Neutrophil (primary cell): ENCODE results near the gene EXOC6.

Source experiments
- H3K27ac ChIP-seq: fragments of 200-600 bp; sonication (generic); 2 replicates; pipeline ENCODE4 v1.5.1; 2016; ENCODE audit warnings: mild to moderate bottlenecking, moderate library complexity
- H3K27me3 ChIP-seq: fragments of 200-600 bp; sonication (generic); 2 replicates; pipeline ENCODE4 v1.6.0; 2016; ENCODE audit warnings: mild to moderate bottlenecking
- H3K36me3 ChIP-seq: fragments of 200-600 bp; sonication (generic); 2 replicates; pipeline ENCODE4 v1.5.1; 2017
- H3K4me1 ChIP-seq, 2 experiments: fragments of 200-600 bp in 1 of 2; sonication (generic) in 1 of 2; 1 replicate in 1 of 2; 2 replicates in 1 of 2; pipeline versions ENCODE4 v1.5.1 to v1.6.1; 2013 to 2016; ENCODE audit warnings: low read depth in 1 of 2, low read length in 1 of 2, mild to moderate bottlenecking in 1 of 2, moderate library complexity in 1 of 2; ENCODE audit not compliant: control insufficient read depth in 1 of 2, insufficient read depth in 1 of 2
- H3K4me3 ChIP-seq, 2 experiments: fragments of 200-600 bp in 1 of 2; sonication (generic) in 1 of 2; 1 replicate in 1 of 2; 2 replicates in 1 of 2; pipeline ENCODE4 v1.5.1; 2013 to 2016; ENCODE audit warnings: low read depth in 1 of 2, low read length in 1 of 2, mild to moderate bottlenecking in 1 of 2, moderate library complexity in 1 of 2
- H3K9me3 ChIP-seq: fragments of 200-600 bp; sonication (generic); 2 replicates; pipeline ENCODE4 v1.5.1; 2016
- CTCF ChIP-seq: fragments of 200-600 bp; sonication (generic); IDR thresholded peaks from 2 replicates; pipeline ENCODE4 v1.5.1; 2016; ENCODE audit warnings: antibody characterized with exemption

The EXOC6 gene

DNA sequence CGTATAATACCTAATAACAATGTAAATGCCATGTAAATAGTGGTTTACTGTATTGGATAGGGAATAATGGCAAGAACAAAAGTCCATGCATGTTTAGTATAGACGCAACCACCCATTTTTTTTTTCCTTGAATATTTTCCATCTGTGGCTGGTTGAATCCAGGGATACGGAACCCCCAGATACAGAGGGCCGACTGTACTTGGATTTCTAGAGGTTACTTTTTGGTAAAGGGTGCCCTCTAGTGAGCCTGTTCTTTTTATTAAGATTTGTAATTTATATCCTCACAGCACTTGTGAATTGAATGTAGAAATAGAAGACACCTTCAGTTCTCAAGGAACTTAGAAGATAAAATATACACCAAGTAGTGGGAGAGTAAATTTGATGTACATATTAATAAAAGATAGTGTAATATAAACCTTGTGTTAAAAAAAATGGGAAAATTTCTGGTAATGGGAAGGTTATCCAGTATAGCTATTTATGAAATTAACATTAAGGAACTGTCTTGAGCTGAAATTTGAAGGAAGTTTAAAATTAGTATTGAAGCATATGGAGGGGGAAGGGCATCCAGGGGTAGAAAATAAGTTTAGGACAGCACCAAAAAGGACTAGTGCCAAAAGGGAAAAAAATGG is 32.0 kb downstream of the EXOC6 start:
- Histone ChIP-seq H3K4me1 (peaks cover 22 to 25% of the 10 kb centered on the region in 2 experiments), H3K9me3 (no peaks in the 10 kb centered on the region), H3K27me3 (no peaks in the 10 kb centered on the region), H3K36me3 (no peaks in the 10 kb centered on the region), H3K4me3 (no peak overlapping the region), H3K27ac (no peak overlapping the region)
- TF ChIP-seq CTCF = no peak

DNA sequence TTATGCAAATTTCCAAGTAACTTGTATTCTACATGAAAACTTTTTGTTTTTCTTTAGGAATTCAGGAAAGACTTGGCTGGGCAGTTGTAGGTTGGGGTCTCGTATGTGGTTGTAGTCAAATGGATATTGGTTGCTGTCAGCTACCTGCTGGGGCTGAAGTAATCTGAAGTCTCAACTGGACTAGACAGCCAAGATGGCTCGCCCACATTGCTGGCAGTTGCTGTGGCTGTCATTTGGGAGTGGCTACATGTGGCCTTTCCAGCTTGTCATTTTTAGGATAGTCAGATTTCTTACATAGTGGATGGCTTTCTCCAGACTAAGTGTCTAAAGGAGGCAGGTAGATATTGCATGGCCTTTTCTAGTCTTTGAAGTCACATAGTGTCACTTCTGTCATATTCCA is 32.6 kb downstream of the EXOC6 start:
- H3K4me1 ChIP-seq = peaks cover 22 to 25% of the 10 kb centered on the region in 2 experiments
- no peaks in the 10 kb centered on the region for H3K9me3 ChIP-seq
- H3K27ac ChIP-seq = no peak overlapping the region
- TF ChIP-seq CTCF = no peak
- H3K27me3 ChIP-seq = no peaks in the 10 kb centered on the region
- H3K4me3 ChIP-seq = no peak overlapping the region
- H3K36me3 ChIP-seq = no peaks in the 10 kb centered on the region

DNA sequence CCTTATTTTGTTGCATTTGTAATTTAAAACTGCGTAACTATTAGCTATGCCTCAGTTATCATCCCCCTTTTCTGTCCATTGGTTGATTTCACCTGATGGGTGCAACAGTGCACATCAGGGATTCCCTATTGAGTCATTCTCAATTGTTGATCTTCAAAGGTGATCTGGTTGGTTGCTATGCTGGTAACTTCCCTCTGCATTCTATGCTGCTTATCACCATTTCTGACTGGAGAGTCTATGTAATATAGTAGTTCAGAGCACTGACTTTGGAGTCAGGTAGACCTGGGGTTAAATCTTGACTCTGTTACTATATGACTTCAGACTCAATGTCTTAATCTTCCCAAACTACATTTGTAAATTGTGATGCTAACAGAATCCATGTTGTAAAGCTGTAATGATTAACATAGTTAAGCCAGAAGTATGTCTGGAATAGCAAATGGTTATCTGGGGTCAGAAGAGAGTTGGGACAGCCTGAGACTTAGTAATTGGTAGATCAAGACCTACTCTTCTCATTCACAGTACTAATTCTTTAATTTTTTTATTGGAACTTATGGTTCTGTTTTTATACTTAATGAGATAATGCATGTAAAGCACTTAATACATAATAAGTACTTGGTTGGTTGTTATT is 38.1 kb downstream of the EXOC6 start:
- H3K4me3 ChIP-seq = no peak overlapping the region
- H3K27me3 ChIP-seq = no peaks in the 10 kb centered on the region
- H3K27ac ChIP-seq = no peak overlapping the region
- TF ChIP-seq CTCF = no peak
- H3K36me3 ChIP-seq = no peaks in the 10 kb centered on the region
- H3K4me1 ChIP-seq = no peaks in the 10 kb centered on the region
- no peaks in the 10 kb centered on the region for H3K9me3 ChIP-seq

DNA sequence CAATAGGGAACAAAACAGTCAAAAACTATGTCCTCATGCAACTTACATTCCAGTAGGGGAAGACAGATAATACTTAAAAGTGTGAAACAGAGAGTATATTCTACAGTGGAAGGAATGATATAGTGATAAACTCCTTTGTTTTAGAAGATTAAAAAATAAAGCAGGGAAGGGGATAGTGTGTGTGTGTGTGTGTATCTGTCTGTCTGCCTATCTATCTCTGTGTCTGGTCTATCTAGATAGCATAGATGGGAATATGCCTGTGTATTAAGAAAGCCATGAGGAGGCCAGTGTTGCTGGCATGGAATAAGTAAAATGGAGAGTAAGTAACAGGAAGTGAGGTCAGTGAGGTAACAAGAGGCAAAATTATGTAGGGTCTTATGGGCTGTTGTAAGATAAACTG is 42.2 kb downstream of the EXOC6 start:
- H3K36me3 ChIP-seq = peaks cover 7% of the 10 kb centered on the region
- H3K9me3 ChIP-seq = no peaks in the 10 kb centered on the region

GRCh38 chr10:92891885-92892690 is 43.8 kb downstream of the EXOC6 start:
- H3K27ac ChIP-seq = no peak overlapping the region
- peaks cover 17% of the 10 kb centered on the region for H3K36me3 ChIP-seq
- H3K9me3 ChIP-seq = no peaks in the 10 kb centered on the region

More for the DNA sequence above, 42.2 kb downstream of the EXOC6 start:
- Histone ChIP-seq H3K4me1 (no peaks in the 10 kb centered on the region), H3K27me3 (no peaks in the 10 kb centered on the region), H3K4me3 (no peak overlapping the region), H3K27ac (no peak overlapping the region)
- no peak for TF ChIP-seq CTCF

More at GRCh38 chr10:92891885-92892690, 43.8 kb downstream of the EXOC6 start:
- Histone ChIP-seq H3K4me3 (no peak overlapping the region), H3K4me1 (no peaks in the 10 kb centered on the region), H3K27me3 (no peaks in the 10 kb centered on the region)
- TF ChIP-seq CTCF = no peak
